Left colon (tissue), 2 donors: ENCODE measurements around the gene OR8J3. TPM values are rescaled to one million over a fixed set of nuclear protein-coding genes. Genes with fewer than 3 reads are reported as not detected.
A peak's percentile ranks its signal among the peaks of the same experiment; 100 is the strongest.
"Not testable (repeated sequence)": the region's sequence is repeated elsewhere in the genome, so short reads cannot be mapped to it uniquely, and the experiment has no call there.

Experiments used
- ATAC-seq: fragments of 200-7000 bp; cut with Tn5 transposase; one replicate; pipeline ENCODE4 v1.9.1; 2020; ENCODE audit warnings: mild to moderate bottlenecking, moderate library complexity
- DNase-seq, 2 donors: peaks; one replicate each; pipeline ENCODE4 v3.0.0-alpha.2; 2020
- intact Hi-C, 2 donors: fragments of 100-400 bp; cut with DNase I in 1 of 2; cut with micrococcal nuclease in 1 of 2; formaldehyde crosslinking; loops; one replicate each; pipeline versions ENCODE4 v1.11.2 to v1.14.0; 2022; cut with DNase I, micrococcal nuclease
- long read RNA-seq: library from polyadenylated mRNA; unstranded; transcript quantifications from one replicate; pipeline ENCODE4 v2.0.0, GENCODE V29; 2021
- total RNA-seq, 2 donors: library from RNA; stranded (reverse); fragmentation: NEBNext Ultra II Directional; extraction: Animal tissue kit (Norgen Biotek cat#: 25700); gene quantifications; one replicate each; pipeline ENCODE4 v1.2.1, GENCODE V29; 2021
- donor health status: DM: no; HTN: no; CAD: no.
- donor health status: DM: yes; HTN: yes; CAD: no.

The OR8J3 gene, protein sequence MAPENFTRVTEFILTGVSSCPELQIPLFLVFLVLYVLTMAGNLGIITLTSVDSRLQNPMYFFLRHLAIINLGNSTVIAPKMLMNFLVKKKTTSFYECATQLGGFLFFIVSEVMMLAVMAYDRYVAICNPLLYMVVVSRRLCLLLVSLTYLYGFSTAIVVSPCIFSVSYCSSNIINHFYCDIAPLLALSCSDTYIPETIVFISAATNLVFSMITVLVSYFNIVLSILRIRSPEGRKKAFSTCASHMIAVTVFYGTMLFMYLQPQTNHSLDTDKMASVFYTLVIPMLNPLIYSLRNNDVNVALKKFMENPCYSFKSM
- not detected for total RNA-seq
- long read RNA-seq: 0 reads

DNA sequence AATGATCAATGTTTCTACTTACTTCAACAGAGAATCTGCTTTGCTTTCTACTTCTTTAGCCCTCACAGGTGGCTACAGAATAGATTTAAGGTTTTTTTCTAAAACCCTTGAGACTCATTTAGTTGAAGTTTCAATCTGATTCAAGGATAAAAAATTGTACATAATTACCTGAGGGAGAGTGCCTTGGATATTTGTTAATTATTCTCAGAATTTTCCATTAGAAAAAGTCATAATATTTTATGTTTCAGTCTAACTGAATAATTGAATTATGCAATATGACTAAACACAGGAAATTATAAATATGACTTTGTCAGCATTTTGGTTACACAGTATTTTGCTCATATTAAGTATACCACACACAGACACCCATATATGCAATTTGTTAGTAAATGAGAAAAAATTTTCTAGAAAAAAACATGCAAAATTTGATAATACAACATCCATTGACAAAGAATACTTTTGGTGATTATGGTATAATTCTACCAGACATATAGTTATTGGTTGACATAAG, at the start of gene OR8J3:
Gene OR8J3, minus strand, starts transcription at position 51 of the 511 bp plus-strand sequence. CDS start 2,483 bp downstream, outside the sequence.
- ATAC-seq: no peak
- no peak for DNase-seq
- intact Hi-C loops: no loop called here

GRCh38 chr11:56188602-56189001, 48.6 kb upstream of the OR8J3 start:
- no peak for ATAC-seq
- intact Hi-C loops: no loop called here

DNA sequence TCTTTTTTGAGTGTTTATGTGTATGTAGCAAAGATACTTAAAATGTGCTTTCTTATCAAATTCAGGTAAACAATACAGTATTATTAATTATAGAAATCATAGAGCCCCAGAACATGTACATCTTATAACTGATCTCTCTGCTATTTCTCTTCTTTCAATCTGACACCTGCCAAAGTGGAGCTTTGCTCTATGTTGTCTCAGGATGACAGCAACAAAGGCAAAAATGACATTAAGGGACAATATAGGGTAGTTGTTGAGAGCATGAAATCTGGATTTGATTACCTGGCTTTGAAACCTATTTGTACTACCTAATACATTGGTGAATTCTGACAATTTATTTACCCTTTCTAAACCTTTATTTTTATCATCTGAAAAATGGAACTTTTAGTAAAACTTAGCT, 43.5 kb upstream of the OR8J3 start:
- ATAC-seq (no peak), DNase-seq (no peak)
- intact Hi-C loops: no loop called here

More at GRCh38 chr11:56188602-56189001, 48.6 kb upstream of the OR8J3 start:
- DNase-seq: no peak

DNA sequence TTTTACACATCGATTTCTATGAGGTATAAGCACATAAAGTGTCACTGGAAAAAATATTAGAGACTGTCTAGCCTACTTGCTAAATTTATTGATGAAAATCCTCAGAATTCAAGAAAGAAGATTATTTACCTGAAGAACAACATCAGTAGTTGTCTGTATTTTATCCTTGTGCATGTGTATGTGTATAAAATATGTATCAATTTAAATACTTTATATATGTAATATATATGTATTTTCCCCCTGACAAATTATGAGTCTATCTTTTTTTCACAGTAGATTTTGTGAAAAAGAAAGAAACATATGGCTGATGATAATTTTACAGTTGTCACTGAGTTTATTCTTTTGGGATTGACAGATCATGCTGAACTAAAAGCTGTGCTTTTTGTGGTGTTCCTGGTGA, 36.3 kb upstream of the OR8J3 start, which contains the start of gene OR5J2:
Gene OR5J2, plus strand, starts transcription at position 301 of the 400 bp plus-strand sequence. Its CDS starts 0 bp downstream, at position 301.
- DNase-seq (no peak), ATAC-seq (no peak)
- intact Hi-C loops: no loop called here

GRCh38 chr11:56172256-56172830, 32.3 kb upstream of the OR8J3 start:
- intact Hi-C loops: no loop called here

GRCh38 chr11:56163804-56164203, 23.8 kb upstream of the OR8J3 start:
- ATAC-seq (no peak), DNase-seq (no peak)
- intact Hi-C loops: no loop called here

More at GRCh38 chr11:56172256-56172830, 32.3 kb upstream of the OR8J3 start:
- ATAC-seq (peak; percentile 77), DNase-seq (no peak)

- no peak for DNase-seq
- intact Hi-C loops: no loop called here
- no peak for ATAC-seq
These were observed 20.2 kb upstream of the OR8J3 start, which contains the start of gene OR8K5 for GRCh38 chr11:56160217-56160616. OR8K5 (minus strand) TSS chr11:56160317; CDS start chr11:56160317, 0 bp downstream.

DNA sequence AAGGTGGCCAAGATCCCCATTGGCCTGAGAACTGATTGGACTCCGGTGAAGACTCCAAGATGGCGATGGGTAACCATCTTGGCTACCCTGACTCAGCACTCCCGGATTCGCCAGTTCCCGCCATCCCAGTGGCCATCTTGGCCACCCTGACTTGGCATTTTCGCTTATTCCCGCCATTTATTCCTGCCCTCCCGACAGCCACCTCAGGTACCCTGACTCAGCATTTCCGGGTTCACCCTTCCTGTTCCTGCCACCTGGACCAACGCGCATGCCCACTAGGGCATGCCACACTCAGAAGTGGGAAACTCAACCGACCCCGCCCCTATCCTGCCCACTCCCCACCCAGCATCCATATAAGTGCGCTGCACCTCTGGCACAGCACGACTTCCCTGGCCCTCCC, 12.3 kb upstream of the OR8J3 start:
- intact Hi-C loops: no loop called here
- DNase-seq: no peak
- no peak for ATAC-seq

DNA sequence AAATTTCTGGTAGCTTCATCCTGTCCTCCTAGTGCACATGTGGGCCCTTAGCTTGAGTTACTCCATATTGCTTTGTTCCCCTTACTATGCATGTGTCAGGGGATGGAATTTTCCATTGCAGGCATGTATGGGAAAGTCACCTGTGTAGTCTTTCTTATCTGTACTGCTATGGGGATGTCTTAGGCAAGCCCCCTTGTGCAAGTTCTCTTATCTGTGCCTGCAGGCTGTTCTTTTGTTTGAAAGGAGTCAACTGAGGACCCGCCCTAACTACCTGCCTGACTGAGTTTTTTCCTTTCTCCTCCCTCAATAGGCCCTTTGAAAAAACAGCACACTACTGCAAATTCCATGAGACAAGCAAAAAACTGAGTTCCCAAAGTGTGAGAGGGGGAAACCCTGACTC, 11.4 kb upstream of the OR8J3 start:
- DNase-seq (no peak), ATAC-seq (no peak)
- intact Hi-C loops: no loop called here

DNA sequence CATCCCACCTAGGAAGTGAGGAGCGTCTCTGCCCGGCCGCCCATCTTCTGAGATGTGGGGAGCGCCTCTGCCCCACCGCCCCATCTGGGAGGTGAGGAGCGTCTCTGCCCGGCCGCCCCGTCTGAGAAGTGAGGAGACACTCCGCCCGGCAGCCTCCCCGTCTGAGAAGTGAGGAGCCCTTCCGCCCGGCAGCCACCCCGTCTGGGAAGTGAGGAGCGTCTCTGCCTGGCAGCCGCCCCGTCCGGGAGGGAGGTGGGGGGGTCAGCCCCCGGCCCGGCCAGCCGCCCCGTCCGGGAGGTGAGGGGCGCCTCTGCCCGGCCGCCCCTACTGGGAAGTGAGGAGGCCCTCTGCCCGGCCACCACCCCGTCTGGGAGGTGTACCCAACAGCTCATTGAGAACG, 3.7 kb upstream of the OR8J3 start:
- ATAC-seq, DNase-seq, intact Hi-C loops: not testable (repeated sequence)

DNA sequence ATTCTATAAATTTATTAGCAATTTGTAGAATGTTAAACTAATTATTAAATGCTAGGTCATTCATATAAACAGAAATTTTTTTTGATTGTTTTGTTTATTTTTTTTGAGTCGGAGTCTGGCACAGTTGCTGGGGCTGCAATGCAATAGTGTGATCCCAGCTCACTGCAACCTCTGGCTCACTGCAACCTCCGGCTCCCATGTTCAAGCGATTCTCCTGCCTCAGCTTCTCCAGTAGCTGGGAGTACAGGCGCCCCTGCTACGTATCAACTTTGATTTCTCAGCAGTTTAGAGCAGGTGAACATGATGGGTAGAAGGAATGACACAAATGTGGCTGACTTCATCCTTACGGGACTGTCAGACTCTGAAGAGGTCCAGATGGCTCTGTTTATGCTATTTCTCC, 17.9 kb downstream of the OR8J3 start, which contains the start of gene OR8H3:
Gene OR8H3, plus strand, starts transcription at position 301 of the 400 bp plus-strand sequence. Its CDS starts 0 bp downstream, at position 301.
- no peak for ATAC-seq
- intact Hi-C loops: no loop called here
- DNase-seq: no peak

GRCh38 chr11:56103210-56103737, 36.7 kb downstream of the OR8J3 start, which contains the start of gene OR8H2:
OR8H2 (plus strand) TSS chr11:56103687; CDS start chr11:56105043, 1,356 bp downstream.
- intact Hi-C loops: no loop called here
- DNase-seq (no peak), ATAC-seq (no peak)

DNA sequence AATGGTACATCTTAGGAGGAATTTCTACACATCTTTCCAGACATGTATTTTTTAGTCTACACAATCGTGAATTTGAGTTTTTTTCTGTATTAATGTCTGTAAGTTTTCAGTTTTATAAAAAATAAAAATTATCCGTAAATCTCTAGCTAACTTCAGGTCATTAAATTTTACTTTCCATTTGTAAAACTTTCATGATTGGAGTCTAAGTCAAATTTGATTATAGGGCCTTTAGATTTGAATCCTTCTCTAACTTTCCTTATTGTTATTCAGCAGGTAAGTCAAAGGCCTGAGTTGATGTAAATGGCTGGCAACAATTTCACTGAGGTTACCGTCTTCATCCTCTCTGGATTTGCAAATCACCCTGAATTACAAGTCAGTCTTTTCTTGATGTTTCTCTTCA, 47.0 kb downstream of the OR8J3 start, which contains the start of gene OR8I2:
Gene OR8I2, plus strand, starts transcription at position 301 of the 400 bp plus-strand sequence. Its CDS starts 0 bp downstream, at position 301.
- ATAC-seq (no peak), DNase-seq (no peak)
- intact Hi-C loops: no loop called here

GRCh38 chr11:56089697-56090096, 50.3 kb downstream of the OR8J3 start:
- DNase-seq (no peak), ATAC-seq (no peak)
- intact Hi-C loops: no loop called here

Other genes with a start within 250 kb of the OR8J3 start
- not detected for gene OR5W2, start 225.6 kb downstream of the OR8J3 start, total RNA-seq
- not detected for gene OR5I1, start 203.8 kb downstream of the OR8J3 start, total RNA-seq
- gene OR10AG1, start 170.3 kb downstream of the OR8J3 start, total RNA-seq: not detected
- not detected for gene OR5F1, start 145.6 kb downstream of the OR8J3 start, total RNA-seq
- not detected for gene OR5AS1, start 112.5 kb downstream of the OR8J3 start, total RNA-seq
- gene OR8I2, start 46.9 kb downstream of the OR8J3 start, total RNA-seq: not detected
- gene OR8H2, start 36.5 kb downstream of the OR8J3 start, total RNA-seq: not detected
- not detected for gene OR8H3, start 17.8 kb downstream of the OR8J3 start, total RNA-seq
- gene OR8K5, start 20.1 kb upstream of the OR8J3 start, total RNA-seq: not detected
- gene OR5J2, start 36.4 kb upstream of the OR8J3 start, total RNA-seq: not detected
- not detected for gene OR5T2, start 94.1 kb upstream of the OR8J3 start, total RNA-seq
- gene OR5T3, start 112.1 kb upstream of the OR8J3 start, total RNA-seq: not detected
- not detected for gene OR5T1, start 134.0 kb upstream of the OR8J3 start, total RNA-seq
- gene OR8H1, start 152.1 kb upstream of the OR8J3 start, total RNA-seq: not detected
- not detected for gene OR8K3, start 174.9 kb upstream of the OR8J3 start, total RNA-seq
- not detected for gene OR8K1, start 205.8 kb upstream of the OR8J3 start, total RNA-seq
- not detected for gene OR8J1, start 214.1 kb upstream of the OR8J3 start, total RNA-seq
- not detected for gene OR8U1, start 235.4 kb upstream of the OR8J3 start, total RNA-seq